Body of pancreas (tissue), 4 donors: ENCODE results near the gene NHERF2. TPM values are rescaled to one million over a fixed set of nuclear protein-coding genes. Genes with fewer than 3 reads are reported as not detected.

Source experiments
- ATAC-seq: fragments of 150-250 bp; one replicate; pipeline ENCODE4 v1.9.1; 2016
- DNase-seq, 4 donors: peaks; one replicate each; pipeline ENCODE4 v3.0.0-alpha.2; 2019
- H3K27ac ChIP-seq, 4 donors: fragments of 200-600 bp; sonication (generic); 1 replicate in 3 of 4; 2 replicates in 1 of 4; pipeline versions ENCODE4 v1.5.1 to v1.6.1; 2016 to 2019; ENCODE audit warnings: mild to moderate bottlenecking in 1 of 4, mixed read lengths in 1 of 4, moderate library complexity in 1 of 4
- H3K27me3 ChIP-seq, 2 donors: fragments of 200-600 bp; sonication (generic); one replicate each; pipeline ENCODE4 v1.6.0; 2016; ENCODE audit warnings: mild to moderate bottlenecking in 1 of 2
- H3K36me3 ChIP-seq, 2 donors: fragments of 200-600 bp; sonication (generic); replicated peaks in 1 of 2; 2 replicates each; pipeline ENCODE4 v1.5.1; 2016; ENCODE audit warnings: low read depth in 2 of 2; ENCODE audit not compliant: insufficient read depth in 1 of 2
- H3K4me1 ChIP-seq: fragments of 200-600 bp; sonication (generic); one replicate; pipeline ENCODE4 v1.6.0; 2016
- H3K4me3 ChIP-seq, 2 donors: fragments of 200-600 bp; sonication (generic); 1 replicate in 1 of 2; 2 replicates in 1 of 2; pipeline ENCODE4 v1.5.1; 2016 to 2019
- H3K9me3 ChIP-seq, 3 donors: fragments of 200-600 bp; sonication (generic); 1 replicate in 2 of 3; 2 replicates in 1 of 3; pipeline ENCODE4 v1.5.1; 2016
- CTCF ChIP-seq, 7 experiments: fragments of 450-650 bp in 4 of 7; fragments of 200-600 bp in 3 of 7; sonication (generic) in 3 of 7; IDR thresholded peaks; one replicate each; pipeline ENCODE4 v1.5.1; 2016 to 2019; ENCODE audit warnings: antibody characterized with exemption in 7 of 7
- POLR2A ChIP-seq, 3 donors: fragments of 450-650 bp; IDR thresholded peaks; one replicate each; pipeline ENCODE4 v1.6.1; 2016; ENCODE audit warnings: antibody characterized with exemption in 3 of 3, mild to moderate bottlenecking in 2 of 3
- WGBS, 2 donors: methylation state at CpG; one replicate each; pipeline ENCODE4 v1.1.5; 2017; 5-methylcytosine and 5-hydroxymethylcytosine counted together
- intact Hi-C: fragments of 100-400 bp; cut with DNase I; formaldehyde crosslinking; loops from one replicate; pipeline ENCODE4 v1.15.1; 2023
- total RNA-seq, 2 donors: library from RNA; depleted of rRNA; stranded (reverse); fragments of >200 nt; gene quantifications; one replicate each; pipeline ENCODE4 v1.1.0, GENCODE V29; 2016

Gene NHERF2
- total RNA-seq, 2 donors from 2014 or later: 32.7 to 87.3 TPM

- H3K9me3 ChIP-seq: no peaks in the 10 kb centered on the region
- peaks cover 0 to 2% of the 10 kb centered on the region in 2 donors for H3K36me3 ChIP-seq
- peaks cover 8% of the 10 kb centered on the region for H3K4me1 ChIP-seq
- no peak overlapping the region for H3K27ac ChIP-seq
- DNase-seq: no peak
- no peak for ATAC-seq
- intact Hi-C loops: no loop called here
- H3K4me3 ChIP-seq: no peak overlapping the region
- WGBS, 2 donors: 90 to 91% methylated on average over 2 to 17 of the region's 19 CpGs
- TF ChIP-seq CTCF (IDR thresholded peaks at IDR 0.05): no peak
- no peak for TF ChIP-seq POLR2A (IDR thresholded peaks at IDR 0.05)
- no peaks in the 10 kb centered on the region for H3K27me3 ChIP-seq
These were observed 30.1 kb downstream of the NHERF2 start for GRCh38 chr16:2056681-2057407.

GRCh38 chr16:2057438-2057837, 30.7 kb downstream of the NHERF2 start:
- H3K36me3 ChIP-seq: peaks cover 0 to 2% of the 10 kb centered on the region in 2 donors
- no peak overlapping the region for H3K27ac ChIP-seq
- TF ChIP-seq POLR2A (IDR thresholded peaks at IDR 0.05) (no peak), CTCF (IDR thresholded peaks at IDR 0.05) (no peak)

GRCh38 chr16:2058420-2058819, 31.7 kb downstream of the NHERF2 start:
- no peak for TF ChIP-seq CTCF (IDR thresholded peaks at IDR 0.05)
- TF ChIP-seq POLR2A (IDR thresholded peaks at IDR 0.05): no peak
- Histone ChIP-seq H3K27me3 (no peaks in the 10 kb centered on the region), H3K9me3 (no peaks in the 10 kb centered on the region), H3K4me1 (peaks cover 8% of the 10 kb centered on the region), H3K36me3 (peaks cover 0 to 2% of the 10 kb centered on the region in 2 donors), H3K4me3 (no peak overlapping the region), H3K27ac (no peak overlapping the region)
- intact Hi-C loops: no loop called here
- DNase-seq: no peak
- ATAC-seq: no peak
- WGBS, 2 donors: 82% methylated on average over 10 to 13 of the region's 13 CpGs

More at GRCh38 chr16:2057438-2057837, 30.7 kb downstream of the NHERF2 start:
- DNase-seq (no peak), ATAC-seq (no peak)
- no peaks in the 10 kb centered on the region for H3K27me3 ChIP-seq
- no peaks in the 10 kb centered on the region for H3K9me3 ChIP-seq
- WGBS, 2 donors: 90 to 92% methylated on average over 9 to 10 of the region's 10 CpGs
- peaks cover 8% of the 10 kb centered on the region for H3K4me1 ChIP-seq
- intact Hi-C loops: no loop called here
- no peak overlapping the region for H3K4me3 ChIP-seq

GRCh38 chr16:2058872-2059271, 32.2 kb downstream of the NHERF2 start:
- ATAC-seq: no peak
- Histone ChIP-seq H3K4me1 (peaks cover 8% of the 10 kb centered on the region), H3K4me3 (no peak overlapping the region), H3K27ac (no peak overlapping the region), H3K27me3 (no peaks in the 10 kb centered on the region), H3K36me3 (peaks cover 0 to 2% of the 10 kb centered on the region in 2 donors), H3K9me3 (no peaks in the 10 kb centered on the region)
- intact Hi-C loops: no loop called here
- TF ChIP-seq CTCF (IDR thresholded peaks at IDR 0.05) (no peak), POLR2A (IDR thresholded peaks at IDR 0.05) (no peak)
- WGBS, 2 donors: 94 to 98% methylated on average over 10 of the region's 10 CpGs
- DNase-seq: no peak

GRCh38 chr16:2060346-2060745, 33.6 kb downstream of the NHERF2 start:
- TF ChIP-seq POLR2A (IDR thresholded peaks at IDR 0.05): no peak
- TF ChIP-seq CTCF (IDR thresholded peaks at IDR 0.05): no peak
- no peaks in the 10 kb centered on the region for H3K9me3 ChIP-seq
- H3K4me1 ChIP-seq: no peaks in the 10 kb centered on the region
- no peak overlapping the region for H3K4me3 ChIP-seq
- intact Hi-C loops: no loop called here
- 78% methylated on average over 14 of the region's 17 CpGs; no CpG with 5 or more reads in 1 of the 2 donors for WGBS, 2 donors
- DNase-seq (no peak), ATAC-seq (no peak)
- no peak overlapping the region for H3K27ac ChIP-seq
- H3K27me3 ChIP-seq: no peaks in the 10 kb centered on the region
- peaks cover 0 to 4% of the 10 kb centered on the region in 2 donors for H3K36me3 ChIP-seq
